ENCODE results near the gene CLASP1. TPM values are rescaled to one million over a fixed set of nuclear protein-coding genes. Genes with fewer than 3 reads are reported as not detected.
"Not testable (repeated sequence)": the region's sequence is repeated elsewhere in the genome, so short reads cannot be mapped to it uniquely, and the experiment has no call there.

CLASP1 gene
- polyA plus RNA-seq, 10 donors: 44.5 to 75.7 (median 54.0) TPM

- peak in 1 of 3 donors; percentile 62 for DNase-seq
These were observed 144.3 kb downstream of the CLASP1 start for GRCh38 chr2:121505005-121505404.

- no peak for DNase-seq
These were observed 144.9 kb downstream of the CLASP1 start for GRCh38 chr2:121504316-121504715.

GRCh38 chr2:121502781-121503180 lies 146.5 kb downstream of the CLASP1 start:
- no peak for DNase-seq

- no peak for DNase-seq
These were observed 147.0 kb downstream of the CLASP1 start for GRCh38 chr2:121502246-121502645.

GRCh38 chr2:121501554-121501953 lies 147.7 kb downstream of the CLASP1 start:
- DNase-seq: no peak

- no peak for DNase-seq
These were observed 148.2 kb downstream of the CLASP1 start for GRCh38 chr2:121501031-121501430.

GRCh38 chr2:121498731-121499130 lies 150.5 kb downstream of the CLASP1 start:
- no peak for DNase-seq

GRCh38 chr2:121492409-121492808 lies 156.9 kb downstream of the CLASP1 start:
- no peak for DNase-seq

GRCh38 chr2:121491518-121491917 lies 157.7 kb downstream of the CLASP1 start:
- peak in 1 of 3 donors; percentile 45 for DNase-seq

GRCh38 chr2:121490584-121491133 lies 158.6 kb downstream of the CLASP1 start:
- no peak for DNase-seq

GRCh38 chr2:121489911-121490583 lies 159.2 kb downstream of the CLASP1 start:
- DNase-seq: no peak

GRCh38 chr2:121489284-121489683 lies 160.0 kb downstream of the CLASP1 start:
- no peak for DNase-seq

GRCh38 chr2:121486191-121486790 lies 163.0 kb downstream of the CLASP1 start:
- DNase-seq: no peak

- DNase-seq: peak in 1 of 3 donors; percentile 39
These were observed 164.2 kb downstream of the CLASP1 start for GRCh38 chr2:121485039-121485438.

GRCh38 chr2:121483846-121484245 lies 165.4 kb downstream of the CLASP1 start:
- DNase-seq: no peak

- no peak for DNase-seq
These were observed 166.2 kb downstream of the CLASP1 start for GRCh38 chr2:121483021-121483420.

- peak; percentile 48 to 90 (median 61) for DNase-seq
These were observed 168.4 kb downstream of the CLASP1 start for GRCh38 chr2:121480826-121481225.

GRCh38 chr2:121479882-121480522 lies 169.3 kb downstream of the CLASP1 start:
- DNase-seq: peak in 1 of 3 donors; percentile 34

GRCh38 chr2:121478996-121479745 lies 170.1 kb downstream of the CLASP1 start:
- peak in 1 of 3 donors; percentile 49 for DNase-seq

GRCh38 chr2:121478358-121478995 lies 170.8 kb downstream of the CLASP1 start:
- not testable (repeated sequence) for DNase-seq

GRCh38 chr2:121476684-121477083 lies 172.6 kb downstream of the CLASP1 start:
- no peak for DNase-seq
